ENCODE results near the gene NXPE3. TPM values are rescaled to one million over a fixed set of nuclear protein-coding genes. Genes with fewer than 3 reads are reported as not detected.

NXPE3 gene
- total and polyA plus RNA-seq, 2 of the 8 experiments (the other 6 are each of a cell fraction or from before 2014, with no cell fraction given), result 10.9 to 22.7 TPM

GRCh38 chr3:101873619-101874018 is 94.6 kb downstream of the NXPE3 start:
- Histone ChIP-seq H3K4me1 (replicated peaks in 1 of 4; ENCODE audit: control insufficient read depth in 3 of 4, insufficient read depth in 4 of 4, low read length in 3 of 4) (no peaks in the 10 kb centered on the region), H4K20me1 (replicated peaks in 1 of 2; ENCODE audit: control insufficient read depth in 1 of 2, insufficient read depth in 2 of 2, low read length in 2 of 2) (no peaks in the 10 kb centered on the region), H3K79me2 (ENCODE audit: control insufficient read depth in 1 of 2, insufficient read depth in 2 of 2, low read length in 2 of 2) (no peaks in the 10 kb centered on the region), H3K9ac (replicated peaks in 1 of 4; ENCODE audit: extremely low read depth in 1 of 4, low read depth in 3 of 4, low read length in 3 of 4) (no peak overlapping the region), H4K91ac (replicated peaks; ENCODE audit: insufficient read length, low read length) (no peak overlapping the region), H2BK12ac (ENCODE audit: low read depth, low read length) (no peak overlapping the region), H4K5ac (ENCODE audit: insufficient read length, low read depth, low read length) (no peak overlapping the region), H2BK15ac (ENCODE audit: low read length) (no peak overlapping the region), H2AFZ (ENCODE audit: low read length) (no peak overlapping the region), H3K23ac (ENCODE audit: insufficient read length) (no peak overlapping the region), H3K9me3 (ENCODE audit: insufficient read depth in 2 of 2, low read depth in 1 of 2, low read length in 1 of 2) (no peaks in the 10 kb centered on the region), H3K4me2 (ENCODE audit: insufficient read depth in 1 of 2, low read depth in 2 of 2, low read length in 2 of 2) (no peak overlapping the region), H3K23me2 (ENCODE audit: low read depth, low read length) (no peaks in the 10 kb centered on the region), H3K18ac (ENCODE audit: extremely low read depth, low read length) (no peak overlapping the region), H4K8ac (ENCODE audit: extremely low read depth, insufficient read depth, low read length) (no peak overlapping the region), H3K14ac (ENCODE audit: insufficient read length) (no peak overlapping the region), H3K36me3 (ENCODE audit: control insufficient read depth in 2 of 4, insufficient read depth in 4 of 4, low read length in 3 of 4) (no peaks in the 10 kb centered on the region), H3K4me3 (ENCODE audit: extremely low read depth in 1 of 4, insufficient read depth in 2 of 4, low read depth in 3 of 4, low read length in 4 of 4) (no peak overlapping the region), H3K27ac (ENCODE audit: low read depth, low read length) (no peak overlapping the region), H3K27me3 (replicated peaks in 1 of 4; ENCODE audit: control insufficient read depth in 3 of 4, extremely low read depth in 1 of 4, insufficient read depth in 3 of 4, low read length in 3 of 4) (no peaks in the 10 kb centered on the region), H2AK5ac (ENCODE audit: low read depth, low read length) (no peak overlapping the region), H3K4ac (replicated peaks; ENCODE audit: insufficient read length, low read depth, low read length) (no peak overlapping the region), H3K56ac (replicated peaks; ENCODE audit: insufficient read length, low read depth, low read length) (no peak overlapping the region), H2BK5ac (ENCODE audit: low read depth, low read length) (no peak overlapping the region), H3K79me1 (ENCODE audit: low read depth, low read length) (no peaks in the 10 kb centered on the region), H2BK20ac (ENCODE audit: low read length) (no peak overlapping the region), H2BK120ac (replicated peaks; ENCODE audit: low read depth, low read length) (no peak overlapping the region)
- CTCF ChIA-PET (ENCODE audit: partially characterized antibody), result interaction anchor here (2.6 kb wide), 1 partner anchor 70 kb away, joined by 9 read pairs; no protein-coding TSS in a partner anchor
- POLR2A ChIA-PET (ENCODE audit: partially characterized antibody), result no interaction called here
- WGBS, 2 experiments (ENCODE audit: extremely low coverage in 1 of 2, insufficient coverage in 1 of 2, insufficient read length in 1 of 2, insufficient replicate concordance in 2 of 2, low coverage in 1 of 2, low lambda C conversion rate in 2 of 2, missing lambda C conversion rate in 1 of 2), result 81% methylated on average over 2 of the region's 2 CpGs; no CpG with 5 or more reads in 1 of the 2 experiments
- DNase-seq (ENCODE audit: low read depth in 1 of 2, low spot score in 2 of 2), result no peak
- no peak for FAIRE-seq
- no peak for TF ChIP-seq CTBP2 (IDR thresholded peaks at IDR 0.05; ENCODE audit: borderline replicate concordance, insufficient read depth, insufficient read length, low read length)
- no peak for TF ChIP-seq PHF8 (conservative IDR thresholded peaks at IDR 0.05; ENCODE audit: low read depth, low read length)
